Measurements from ENCODE around the gene FOXP1. TPM values are rescaled to one million over a fixed set of nuclear protein-coding genes. Genes with fewer than 3 reads are reported as not detected.

Gene FOXP1
- total and polyA plus RNA-seq, 12 donors: 4.8 to 56.0 (median 43.8) TPM

DNA sequence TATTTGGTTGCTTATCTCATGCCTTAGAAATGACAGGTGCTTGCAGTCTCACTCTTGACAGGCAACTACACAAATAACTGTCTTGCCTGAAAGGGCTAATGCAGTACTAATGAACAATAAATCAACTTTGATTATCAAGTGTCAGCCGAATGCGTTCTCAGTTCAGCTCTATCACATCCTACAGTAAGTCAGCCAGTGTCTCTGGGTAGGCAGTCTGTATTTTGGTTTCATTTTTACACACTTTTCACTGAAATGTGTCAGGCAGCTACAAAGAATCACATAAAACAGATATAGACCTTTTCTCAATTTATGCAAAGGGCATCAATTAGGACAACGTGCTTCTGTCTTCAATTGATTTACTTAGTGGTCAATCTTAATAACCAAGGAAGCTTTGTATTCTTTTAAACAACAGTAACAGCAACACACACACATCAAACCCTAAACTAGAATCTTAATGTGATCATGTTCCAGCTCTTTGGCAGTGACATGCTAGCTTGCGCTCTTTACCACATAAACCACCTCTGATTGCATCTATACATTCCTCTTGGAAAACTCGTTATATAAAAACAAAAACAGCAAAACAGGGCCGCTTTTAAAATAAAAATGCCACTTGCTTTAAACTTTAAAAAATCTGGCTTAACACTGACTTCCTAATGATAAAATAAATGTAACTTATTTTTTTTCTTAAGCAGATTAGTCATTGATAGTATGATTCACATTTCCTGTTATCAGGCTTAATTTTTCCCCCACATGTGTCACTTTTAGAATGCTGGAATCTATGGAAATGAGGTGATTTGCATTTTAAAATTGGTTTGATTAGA, 520.4 kb downstream of the FOXP1 start:
- H3K9me3 ChIP-seq: no peaks in the 10 kb centered on the region
- DNase-seq (no peak), ATAC-seq (peak in 3 of 8 donors; percentile 22 to 39 (median 23))
- peak overlapping the region; percentile 66 to 98 (median 94) for H3K27ac ChIP-seq
- intact Hi-C loops (cut with DNase I): loop anchor here in 7 of 10 donors (5.0 to 10.0 kb wide), 10 partner anchors 41 to 522 kb away; partner anchors contain the start of gene FOXP1 (in 6 of the 7)
- WGBS, 2 donors: 6 to 12% methylated on average over 6 of the region's 6 CpGs
- peak overlapping the region; percentile 26 to 78 (median 68) for H3K4me3 ChIP-seq
- peaks cover 5 to 73% (median 61%) of the 10 kb centered on the region in 9 donors for H3K4me1 ChIP-seq
- TF ChIP-seq, protein P1, sequence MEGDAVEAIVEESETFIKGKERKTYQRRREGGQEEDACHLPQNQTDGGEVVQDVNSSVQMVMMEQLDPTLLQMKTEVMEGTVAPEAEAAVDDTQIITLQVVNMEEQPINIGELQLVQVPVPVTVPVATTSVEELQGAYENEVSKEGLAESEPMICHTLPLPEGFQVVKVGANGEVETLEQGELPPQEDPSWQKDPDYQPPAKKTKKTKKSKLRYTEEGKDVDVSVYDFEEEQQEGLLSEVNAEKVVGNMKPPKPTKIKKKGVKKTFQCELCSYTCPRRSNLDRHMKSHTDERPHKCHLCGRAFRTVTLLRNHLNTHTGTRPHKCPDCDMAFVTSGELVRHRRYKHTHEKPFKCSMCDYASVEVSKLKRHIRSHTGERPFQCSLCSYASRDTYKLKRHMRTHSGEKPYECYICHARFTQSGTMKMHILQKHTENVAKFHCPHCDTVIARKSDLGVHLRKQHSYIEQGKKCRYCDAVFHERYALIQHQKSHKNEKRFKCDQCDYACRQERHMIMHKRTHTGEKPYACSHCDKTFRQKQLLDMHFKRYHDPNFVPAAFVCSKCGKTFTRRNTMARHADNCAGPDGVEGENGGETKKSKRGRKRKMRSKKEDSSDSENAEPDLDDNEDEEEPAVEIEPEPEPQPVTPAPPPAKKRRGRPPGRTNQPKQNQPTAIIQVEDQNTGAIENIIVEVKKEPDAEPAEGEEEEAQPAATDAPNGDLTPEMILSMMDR (IDR thresholded peaks at IDR 0.05): no peak
- no peaks in the 10 kb centered on the region for H3K36me3 ChIP-seq
- H3K27me3 ChIP-seq: no peaks in the 10 kb centered on the region

DNA sequence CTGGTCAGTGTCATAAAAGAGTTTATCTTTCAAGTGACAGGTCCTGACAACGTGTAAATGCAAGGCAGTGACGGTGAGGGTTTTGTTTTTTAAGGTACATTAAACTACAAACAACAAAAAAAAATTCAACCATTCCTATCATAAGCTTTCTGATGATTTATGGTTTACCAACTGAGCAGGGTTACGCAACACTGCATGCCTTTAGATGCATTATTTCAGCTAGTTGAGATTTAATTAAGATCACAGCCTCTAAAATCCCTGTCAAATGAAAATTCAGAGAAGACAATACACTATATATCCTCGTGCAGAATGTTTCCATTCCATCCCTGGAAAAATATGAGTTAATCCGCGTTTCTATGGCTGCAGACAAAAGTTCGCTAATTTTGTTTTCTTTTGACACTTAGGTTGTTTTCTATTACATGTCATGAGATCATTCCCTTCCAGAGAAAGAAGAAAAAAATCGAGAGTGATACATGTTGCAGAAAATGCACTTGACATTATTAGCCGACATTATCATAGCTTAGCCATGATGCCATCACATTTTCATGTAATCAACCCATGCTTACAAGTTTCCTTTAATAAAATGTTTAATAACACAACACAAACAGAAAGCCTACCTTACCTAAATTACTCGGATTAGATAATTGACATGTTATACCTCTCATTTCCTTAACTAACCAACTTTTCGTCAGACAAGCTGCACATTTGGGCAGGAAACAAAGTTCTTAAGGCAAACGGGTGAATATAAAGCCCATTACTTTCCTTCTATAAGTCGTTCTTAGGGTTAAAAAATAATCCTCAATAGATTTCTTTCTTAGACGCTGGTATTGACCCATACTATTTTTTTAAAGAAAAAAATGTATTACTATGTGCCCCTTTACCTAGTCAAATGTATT, 521.2 kb downstream of the FOXP1 start:
- Histone ChIP-seq H3K27me3 (no peaks in the 10 kb centered on the region), H3K27ac (peak overlapping the region; percentile 66 to 98 (median 94)), H3K36me3 (no peaks in the 10 kb centered on the region), H3K4me1 (peaks cover 9 to 74% (median 67%) of the 10 kb centered on the region in 9 donors), H3K9me3 (no peaks in the 10 kb centered on the region), H3K4me3 (peak overlapping the region; percentile 26 to 78 (median 68))
- DNase-seq (no peak), ATAC-seq (no peak)
- intact Hi-C loops (cut with DNase I): loop anchor here in 7 of 10 donors (5.0 to 10.0 kb wide), 10 partner anchors 40 to 523 kb away; partner anchors contain the start of gene FOXP1 (in 6 of the 7)
- TF ChIP-seq, protein P1 (IDR thresholded peaks at IDR 0.05): no peak
- 15 to 16% methylated on average over 14 of the region's 14 CpGs for WGBS, 2 donors

DNA sequence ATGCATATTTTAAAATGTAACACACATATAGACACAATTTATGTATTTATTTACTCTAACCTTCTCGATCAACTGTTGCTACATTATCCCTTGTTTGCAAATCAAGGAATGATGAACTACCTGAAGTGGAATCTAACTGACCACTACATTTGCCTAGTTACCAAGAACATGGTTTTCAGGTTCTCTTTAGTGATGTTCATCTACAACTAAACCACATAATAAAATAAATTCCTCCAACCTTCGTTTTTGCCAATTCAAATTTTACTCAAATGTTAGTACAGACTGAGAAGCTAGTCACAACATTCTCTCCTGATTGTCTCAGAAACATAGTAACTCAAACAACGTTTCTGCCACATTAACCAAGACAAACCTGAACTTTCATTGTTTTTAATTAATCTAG, 521.9 kb downstream of the FOXP1 start:
- peak overlapping the region in 9 of 10 donors; percentile 44 to 78 (median 69) for H3K4me3 ChIP-seq
- H3K27ac ChIP-seq: peak overlapping the region in 9 of 10 donors; percentile 86 to 98 (median 95)
- ATAC-seq (no peak), DNase-seq (no peak)
- WGBS, 2 donors: 31 to 37% methylated on average over 3 of the region's 3 CpGs
- no peaks in the 10 kb centered on the region for H3K27me3 ChIP-seq
- peaks cover 5 to 72% (median 67%) of the 10 kb centered on the region in 9 donors for H3K4me1 ChIP-seq
- H3K36me3 ChIP-seq: no peaks in the 10 kb centered on the region
- intact Hi-C loops (cut with DNase I): loop anchor here in 7 of 10 donors (5.0 to 10.0 kb wide), 10 partner anchors 39 to 523 kb away; partner anchors contain the start of gene FOXP1 (in 6 of the 7)
- no peaks in the 10 kb centered on the region for H3K9me3 ChIP-seq
- TF ChIP-seq, protein P1 (IDR thresholded peaks at IDR 0.05): no peak

DNA sequence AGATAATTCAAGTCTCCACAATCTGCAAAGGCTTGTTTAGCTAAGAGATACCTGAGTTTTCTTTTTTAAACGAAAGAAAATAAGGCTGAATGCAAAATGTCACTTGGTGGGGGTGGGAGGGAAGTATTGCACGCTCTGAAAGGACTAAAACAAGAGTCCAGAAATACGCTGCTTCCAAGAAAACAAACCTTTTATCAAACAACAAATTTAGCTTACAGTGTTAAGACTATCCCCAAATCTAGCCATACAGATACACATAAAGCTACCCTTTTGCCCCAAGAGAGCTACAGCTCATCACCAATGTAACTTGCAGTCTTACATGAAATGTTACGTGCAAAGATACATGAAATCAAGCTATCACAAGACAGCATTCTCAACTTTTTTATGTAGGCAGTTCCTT, 522.5 kb downstream of the FOXP1 start:
- DNase-seq: no peak
- no peak for ATAC-seq
- 40 to 45% methylated on average over 4 of the region's 4 CpGs for WGBS, 2 donors

More for the DNA sequence above, 522.5 kb downstream of the FOXP1 start:
- TF ChIP-seq, protein P1 (IDR thresholded peaks at IDR 0.05): no peak
- H3K27me3 ChIP-seq: no peaks in the 10 kb centered on the region
- no peaks in the 10 kb centered on the region for H3K36me3 ChIP-seq
- peak overlapping the region in 7 of 10 donors; percentile 8 to 78 (median 69) for H3K4me3 ChIP-seq
- no peaks in the 10 kb centered on the region for H3K9me3 ChIP-seq
- H3K4me1 ChIP-seq: peaks cover 5 to 72% (median 67%) of the 10 kb centered on the region in 9 donors
- H3K27ac ChIP-seq: peak overlapping the region in 9 of 10 donors; percentile 86 to 98 (median 95)
- intact Hi-C loops (cut with DNase I): loop anchor here in 7 of 10 donors (5.0 to 10.0 kb wide), 10 partner anchors 39 to 524 kb away; partner anchors contain the start of gene FOXP1 (in 6 of the 7)

Measured in heart right ventricle (tissue), 16 donors.